Kidney epithelial cell (primary cell): ENCODE measurements around the gene PSMC5. TPM values are rescaled to one million over a fixed set of nuclear protein-coding genes. Genes with fewer than 3 reads are reported as not detected.

Experiments used
- DNase-seq: peaks from one replicate; pipeline ENCODE4 v3.0.0-alpha.2; 2010; ENCODE audit warnings: low read depth
- H3K27me3 ChIP-seq: 2 replicates; pipeline ENCODE4 v1.6.0; 2011; ENCODE audit warnings: low read length; ENCODE audit not compliant: control insufficient read depth, insufficient read depth
- H3K36me3 ChIP-seq: 2 replicates; pipeline ENCODE4 v1.5.1; 2011; ENCODE audit warnings: low read length; ENCODE audit not compliant: control insufficient read depth, insufficient read depth
- H3K4me3 ChIP-seq: 2 replicates; pipeline ENCODE4 v1.5.1; 2011; ENCODE audit warnings: low read depth, mild to moderate bottlenecking, control low read depth, low read length
- CTCF ChIP-seq: IDR thresholded peaks from 2 replicates; pipeline ENCODE4 v1.5.1; 2011; ENCODE audit warnings: mild to moderate bottlenecking, moderate library complexity, low read length, control low read depth, inconsistent platforms; ENCODE audit not compliant: insufficient read depth, poor library complexity, severe bottlenecking
- total RNA-seq: library from RNA; depleted of rRNA; stranded (reverse); fragments of >200 nt; gene quantifications from 2 replicates; pipeline ENCODE4 v1.2.3, GENCODE V29; 2015

The PSMC5 gene
- total RNA-seq, 1 donor from 2014 or later, result 77.6 TPM

- no peak for DNase-seq
- no peak for TF ChIP-seq CTCF
Measured at GRCh38 chr17:63847525-63848249, 20.5 kb downstream of the PSMC5 start.

GRCh38 chr17:63848834-63849689 is 21.8 kb downstream of the PSMC5 start:
- peak; percentile 72 for TF ChIP-seq CTCF
- Histone ChIP-seq H3K4me3 (peak overlapping the region; percentile 29), H3K36me3 (no peaks in the 10 kb centered on the region), H3K27me3 (peaks cover 2% of the 10 kb centered on the region)
- DNase-seq, result no peak

More at GRCh38 chr17:63847525-63848249, 20.5 kb downstream of the PSMC5 start:
- Histone ChIP-seq H3K4me3 (no peak overlapping the region), H3K36me3 (no peaks in the 10 kb centered on the region), H3K27me3 (peaks cover 2% of the 10 kb centered on the region)

DNA sequence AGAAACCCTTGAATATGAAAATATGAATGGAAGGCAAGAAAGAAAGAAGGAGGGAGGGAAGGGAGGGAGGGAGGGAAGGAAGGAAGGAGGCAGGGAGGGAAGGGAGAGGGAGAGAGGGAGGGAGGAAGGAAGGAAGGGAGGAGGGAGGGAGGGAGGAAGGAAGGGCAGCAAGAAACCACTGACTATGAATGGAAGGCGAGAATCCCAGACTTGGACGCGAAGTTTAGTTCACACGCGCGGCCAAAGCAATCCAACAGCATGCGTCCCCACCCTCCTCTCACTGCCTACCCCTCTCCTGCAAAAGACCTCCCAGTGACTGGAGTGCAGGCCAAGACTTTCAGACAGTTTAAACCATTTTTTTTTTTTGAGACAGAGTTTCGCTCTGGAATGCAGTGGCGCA is 23.2 kb downstream of the PSMC5 start:
- no peaks in the 10 kb centered on the region for H3K36me3 ChIP-seq
- no peak for DNase-seq
- no peak for TF ChIP-seq CTCF
- H3K27me3 ChIP-seq, result peaks cover 2% of the 10 kb centered on the region
- H3K4me3 ChIP-seq, result no peak overlapping the region

- H3K27me3 ChIP-seq, result peaks cover 2% of the 10 kb centered on the region
- H3K36me3 ChIP-seq, result no peaks in the 10 kb centered on the region
- H3K4me3 ChIP-seq, result no peak overlapping the region
- no peak for DNase-seq
- no peak for TF ChIP-seq CTCF
Measured at GRCh38 chr17:63853260-63853659, 26.0 kb downstream of the PSMC5 start.

DNA sequence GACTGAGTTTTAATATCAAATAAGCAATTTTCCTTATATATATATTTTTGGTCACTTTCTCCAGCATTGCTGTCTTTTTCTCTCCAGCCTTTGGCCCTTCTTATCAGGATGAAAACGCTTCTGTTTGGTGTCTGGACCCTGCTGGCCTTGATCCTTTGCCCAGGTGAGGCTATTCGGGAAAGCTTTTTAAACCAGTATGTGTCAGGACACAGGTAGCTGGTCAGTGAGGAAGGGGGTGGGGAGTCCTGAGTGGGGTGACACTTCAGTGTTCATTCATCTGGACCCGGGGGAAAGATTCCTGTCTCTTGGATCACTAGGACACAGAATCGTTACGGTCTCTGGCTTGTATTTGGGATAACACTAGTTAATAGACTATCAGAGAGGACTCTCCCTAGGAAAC is 27.5 kb downstream of the PSMC5 start:
- no peak for DNase-seq
- H3K27me3 ChIP-seq, result peaks cover 5% of the 10 kb centered on the region
- no peak for TF ChIP-seq CTCF
- H3K36me3 ChIP-seq, result no peaks in the 10 kb centered on the region
- no peak overlapping the region for H3K4me3 ChIP-seq
